Measurements from ENCODE around the gene ADAM19. TPM values are rescaled to one million over a fixed set of nuclear protein-coding genes. Genes with fewer than 3 reads are reported as not detected.

The ADAM19 gene
- polyA plus RNA-seq, 1 donor from 2014 or later, result 9.9 TPM

- Histone ChIP-seq H3K9me3 (ENCODE audit: low read length) (no peaks in the 10 kb centered on the region), H3K4me3 (ENCODE audit: low read length) (no peak overlapping the region), H3K9ac (ENCODE audit: low read length) (no peak overlapping the region), H3K27me3 (ENCODE audit: insufficient read depth, low read depth, low read length) (no peaks in the 10 kb centered on the region), H3F3A (ENCODE audit: insufficient read depth, low read length, poor library complexity, severe bottlenecking) (no peaks in the 10 kb centered on the region), H3K79me2 (replicated peaks; ENCODE audit: insufficient read depth, low read length) (no peaks in the 10 kb centered on the region), H2AFZ (ENCODE audit: low read depth, low read length) (no peak overlapping the region), H4K20me1 (ENCODE audit: insufficient read depth) (no peaks in the 10 kb centered on the region), H3K4me2 (ENCODE audit: low read length) (no peak overlapping the region), H3K36me3 (ENCODE audit: insufficient read depth, low read length) (no peaks in the 10 kb centered on the region), H3K27ac (ENCODE audit: low read length) (no peak overlapping the region), H3K9me2 (ENCODE audit: insufficient read depth, low read length) (no peaks in the 10 kb centered on the region)
- no peak for TF ChIP-seq TAF1 (IDR thresholded peaks at IDR 0.05; ENCODE audit: low read depth)
Measured at GRCh38 chr5:157447201-157447637, 128.4 kb downstream of the ADAM19 start.

GRCh38 chr5:157446412-157446935, 129.1 kb downstream of the ADAM19 start:
- Histone ChIP-seq H3K36me3 (ENCODE audit: insufficient read depth, low read length) (no peaks in the 10 kb centered on the region), H3K79me2 (replicated peaks; ENCODE audit: insufficient read depth, low read length) (no peaks in the 10 kb centered on the region), H2AFZ (ENCODE audit: low read depth, low read length) (no peak overlapping the region), H3K4me2 (ENCODE audit: low read length) (no peak overlapping the region), H3K27me3 (ENCODE audit: insufficient read depth, low read depth, low read length) (no peaks in the 10 kb centered on the region), H3K4me3 (ENCODE audit: low read length) (no peak overlapping the region), H3K27ac (ENCODE audit: low read length) (no peak overlapping the region), H3K9me2 (ENCODE audit: insufficient read depth, low read length) (no peaks in the 10 kb centered on the region), H3K9ac (ENCODE audit: low read length) (no peak overlapping the region), H3K9me3 (ENCODE audit: low read length) (no peaks in the 10 kb centered on the region), H3F3A (ENCODE audit: insufficient read depth, low read length, poor library complexity, severe bottlenecking) (no peaks in the 10 kb centered on the region), H4K20me1 (ENCODE audit: insufficient read depth) (no peaks in the 10 kb centered on the region)
- TF ChIP-seq REST (IDR thresholded peaks at IDR 0.05; ENCODE audit: borderline replicate concordance) (no peak), TAF1 (IDR thresholded peaks at IDR 0.05; ENCODE audit: low read depth) (no peak), CTCF (IDR thresholded peaks at IDR 0.05; ENCODE audit: poor library complexity, severe bottlenecking) (no peak), POLR2AphosphoS5 (IDR thresholded peaks at IDR 0.05) (no peak), EZH2 (IDR thresholded peaks at IDR 0.05; ENCODE audit: borderline replicate concordance, insufficient read depth, low read length, poor library complexity, severe bottlenecking) (no peak), EP300 (conservative IDR thresholded peaks at IDR 0.05; ENCODE audit: poor library complexity, severe bottlenecking) (no peak), MXI1 (conservative IDR thresholded peaks at IDR 0.05; ENCODE audit: poor library complexity, severe bottlenecking) (no peak), RAD21 (conservative IDR thresholded peaks at IDR 0.05) (no peak), SMC3 (conservative IDR thresholded peaks at IDR 0.05; ENCODE audit: poor library complexity) (no peak)
